WTC11 (cell line): Measurements from ENCODE around the gene C3orf22. TPM values are rescaled to one million over a fixed set of nuclear protein-coding genes. Genes with fewer than 3 reads are reported as not detected.

Source experiments
- ATAC-seq: fragments of 200-7000 bp; cut with Tn5 transposase; 2 replicates; pipeline ENCODE4 v1.10.0; 2021; ENCODE audit warnings: mild to moderate bottlenecking, moderate library complexity
- CTCF ChIA-PET: fragments of 300-600 bp; sonication (Branson Sonifier 250); formaldehyde crosslinking; loops from one replicate; lab custom pipeline; 2021; ENCODE audit warnings: antibody characterized with exemption; lab: Charles Lee
- POLR2A ChIA-PET: fragments of 350-600 bp; sonication (Branson Sonifier 250); formaldehyde crosslinking; loops from one replicate; lab custom pipeline; 2021; ENCODE audit warnings: antibody characterized with exemption; lab: Charles Lee
- DNase-seq: peaks from one replicate; pipeline ENCODE4 v3.0.0; 2021; ENCODE audit warnings: low spot score
- H3K27ac Mint-ChIP-seq: 2 replicates; pipeline ENCODE4 v1.8.0; 2021; ENCODE audit warnings: mixed read lengths
- H3K27me3 Mint-ChIP-seq: 2 replicates; pipeline ENCODE4 v1.8.0; 2021; ENCODE audit warnings: low read depth, mild to moderate bottlenecking, moderate library complexity, mixed read lengths
- H3K36me3 Mint-ChIP-seq: 2 replicates; pipeline ENCODE4 v1.8.0; 2021; ENCODE audit warnings: mixed read lengths
- H3K4me1 Mint-ChIP-seq: 2 replicates; pipeline ENCODE4 v1.8.0; 2022; ENCODE audit warnings: mixed read lengths
- H3K4me3 Mint-ChIP-seq: 2 replicates; pipeline ENCODE4 v1.8.0; 2021; ENCODE audit warnings: mild to moderate bottlenecking, moderate library complexity, mixed read lengths
- H3K9me3 Mint-ChIP-seq: 2 replicates; pipeline ENCODE4 v1.8.0; 2021; ENCODE audit warnings: mixed read lengths
- CBFB ChIP-seq: sonication (generic); formaldehyde crosslinking; IDR thresholded peaks from 2 replicates; pipeline ENCODE4 v1.8.1; 2022; ENCODE audit warnings: mild to moderate bottlenecking, low read depth, missing genetic modification reagents
- E2F5 ChIP-seq: sonication (generic); formaldehyde crosslinking; IDR thresholded peaks from 2 replicates; pipeline ENCODE4 v1.8.1; 2022; ENCODE audit warnings: mild to moderate bottlenecking, moderate library complexity, missing genetic modification reagents
- ELF4 ChIP-seq: sonication (generic); formaldehyde crosslinking; IDR thresholded peaks from 2 replicates; pipeline ENCODE4 v1.8.1; 2022; ENCODE audit warnings: low read depth, mild to moderate bottlenecking, moderate library complexity, missing genetic modification reagents
- EMX1 ChIP-seq: fragments of 250-450 bp; sonication (Bioruptor Pico); IDR thresholded peaks from 2 replicates; pipeline ENCODE4 v1.8.0; 2021; ENCODE audit warnings: mild to moderate bottlenecking
- GTF2I ChIP-seq: fragments of 250-450 bp; sonication (Bioruptor Pico); conservative IDR thresholded peaks from 2 replicates; pipeline ENCODE4 v1.4.0; 2021; ENCODE audit warnings: mild to moderate bottlenecking
- IRF1 ChIP-seq: sonication (generic); formaldehyde crosslinking; IDR thresholded peaks from 2 replicates; pipeline ENCODE4 v1.8.0; 2023; ENCODE audit warnings: missing genetic modification reagents
- IRF2 ChIP-seq: sonication (generic); formaldehyde crosslinking; IDR thresholded peaks from 2 replicates; pipeline ENCODE4 v1.8.0; 2022; ENCODE audit warnings: low read depth, missing genetic modification reagents, borderline replicate concordance
- JUN ChIP-seq: sonication (generic); formaldehyde crosslinking; IDR thresholded peaks from 2 replicates; pipeline ENCODE4 v1.8.0; 2023; ENCODE audit warnings: mild to moderate bottlenecking, missing genetic modification reagents
- KAT7 ChIP-seq: sonication (generic); formaldehyde crosslinking; IDR thresholded peaks from 2 replicates; pipeline ENCODE4 v1.8.1; 2023; ENCODE audit warnings: missing genetic modification reagents, mild to moderate bottlenecking, borderline replicate concordance
- MLX ChIP-seq: sonication (generic); formaldehyde crosslinking; IDR thresholded peaks from 2 replicates; pipeline ENCODE4 v1.8.1; 2023; ENCODE audit warnings: mild to moderate bottlenecking, missing genetic modification reagents, moderate library complexity
- NFATC4 ChIP-seq: fragments of 250-450 bp; sonication (Bioruptor Pico); IDR thresholded peaks from 2 replicates; pipeline ENCODE4 v1.9.0; 2021; ENCODE audit warnings: mild to moderate bottlenecking
- NR2C2 ChIP-seq: sonication (generic); formaldehyde crosslinking; IDR thresholded peaks from 2 replicates; pipeline ENCODE4 v1.8.0; 2022; ENCODE audit warnings: mild to moderate bottlenecking, missing genetic modification reagents
- OVOL2 ChIP-seq: fragments of 250-450 bp; sonication (Bioruptor Pico); IDR thresholded peaks from 2 replicates; pipeline ENCODE4 v1.9.0; 2021; ENCODE audit warnings: mild to moderate bottlenecking, borderline replicate concordance
- PRDM15 ChIP-seq: sonication (generic); formaldehyde crosslinking; IDR thresholded peaks from 2 replicates; pipeline ENCODE4 v1.8.0; 2022; ENCODE audit warnings: missing genetic modification reagents
- PREB ChIP-seq: sonication (generic); formaldehyde crosslinking; IDR thresholded peaks from 2 replicates; pipeline ENCODE4 v1.8.1; 2022; ENCODE audit warnings: mild to moderate bottlenecking, missing genetic modification reagents, moderate library complexity, borderline replicate concordance
- PRRX2 ChIP-seq: fragments of 250-450 bp; sonication (Bioruptor Pico); IDR thresholded peaks from 2 replicates; pipeline ENCODE4 v1.8.0; 2021; ENCODE audit warnings: mild to moderate bottlenecking
- TCF7 ChIP-seq: sonication (generic); formaldehyde crosslinking; IDR thresholded peaks from 2 replicates; pipeline ENCODE4 v1.8.0; 2022; ENCODE audit warnings: mild to moderate bottlenecking, low read depth, missing genetic modification reagents, moderate library complexity
- TP53 ChIP-seq: sonication (generic); formaldehyde crosslinking; IDR thresholded peaks from 2 replicates; pipeline ENCODE4 v1.8.1; 2023; ENCODE audit warnings: mild to moderate bottlenecking, missing genetic modification reagents
- ZNF121 ChIP-seq: sonication (generic); formaldehyde crosslinking; IDR thresholded peaks from 2 replicates; pipeline ENCODE4 v1.8.0; 2023; ENCODE audit warnings: missing genetic modification reagents
- ZNF281 ChIP-seq: sonication (generic); formaldehyde crosslinking; IDR thresholded peaks from 2 replicates; pipeline ENCODE4 v1.8.0; 2023; ENCODE audit warnings: mild to moderate bottlenecking, missing genetic modification reagents
- ZNF416 ChIP-seq: fragments of 250-450 bp; sonication (Bioruptor Pico); IDR thresholded peaks from 2 replicates; pipeline ENCODE4 v1.9.0; 2021; ENCODE audit warnings: mild to moderate bottlenecking, inconsistent platforms
- ZNF423 ChIP-seq: fragments of 250-450 bp; sonication (Bioruptor Pico); IDR thresholded peaks from 2 replicates; pipeline ENCODE4 v2.1.2; 2022; ENCODE audit warnings: mild to moderate bottlenecking, moderate library complexity
- ZNF512 ChIP-seq: sonication (generic); formaldehyde crosslinking; IDR thresholded peaks from 2 replicates; pipeline ENCODE4 v1.8.1; 2022; ENCODE audit warnings: missing genetic modification reagents, borderline replicate concordance
- total RNA-seq: library from RNA; stranded (reverse); gene quantifications from 3 replicates; pipeline ENCODE4 v1.2.3, GENCODE V29; 2021

Gene C3orf22
- total RNA-seq, 1 experiment from 2014 or later, result not detected

GRCh38 chr3:126507886-126508285, 50.8 kb downstream of the C3orf22 start (continued):
- TF ChIP-seq NFATC4 (no peak), E2F5 (CRISPR knock-in tag) (no peak), PRDM15 (CRISPR knock-in tag) (no peak), ZNF281 (CRISPR knock-in tag) (no peak), NR2C2 (no peak), PRRX2 (CRISPR knock-in tag) (no peak), MLX (no peak), ZNF121 (no peak), ZNF512 (no peak)

- Mint-ChIP-seq H3K4me3 (no peak overlapping the region), H3K36me3 (no peaks in the 10 kb centered on the region), H3K4me1 (peaks cover 13% of the 10 kb centered on the region), H3K27me3 (no peaks in the 10 kb centered on the region), H3K9me3 (no peaks in the 10 kb centered on the region), H3K27ac (no peak overlapping the region)
- TF ChIP-seq OVOL2 (CRISPR knock-in tag) (no peak), NFATC4 (no peak), IRF1 (no peak), CBFB (CRISPR knock-in tag) (no peak), PREB (CRISPR knock-in tag) (no peak), JUN (no peak), ELF4 (CRISPR knock-in tag) (no peak), ZNF416 (CRISPR knock-in tag) (no peak), IRF2 (CRISPR knock-in tag) (no peak), GTF2I (no peak), TP53 (CRISPR knock-in tag) (no peak), TCF7 (CRISPR knock-in tag) (no peak), EMX1 (CRISPR knock-in tag) (no peak), ZNF423 (CRISPR knock-in tag) (no peak), KAT7 (CRISPR knock-in tag) (no peak)
- no peak for DNase-seq
- ChIA-PET CTCF (interaction anchor here (1.1 kb wide), 1 partner anchor 14 kb away, joined by 3 read pairs; no protein-coding TSS in a partner anchor), POLR2A (no interaction called here)
- ATAC-seq, result no peak
Observed at GRCh38 chr3:126503701-126504100, 55.0 kb downstream of the C3orf22 start.
